Right atrium auricular region (tissue), 2 donors: ENCODE data around the gene SOCS6. TPM values are rescaled to one million over a fixed set of nuclear protein-coding genes. Genes with fewer than 3 reads are reported as not detected.

Source experiments
- DNase-seq: peaks from one replicate; pipeline ENCODE4 v3.0.0-alpha.2; 2019; ENCODE audit warnings: low spot score
- H3K27ac ChIP-seq, 2 donors: fragments of 200-600 bp; sonication (generic); 1 replicate in 1 of 2; 2 replicates in 1 of 2; pipeline ENCODE4 v1.5.1; 2016 to 2019
- H3K27me3 ChIP-seq, 2 donors: fragments of 200-600 bp; sonication (generic); one replicate each; pipeline versions ENCODE4 v1.5.1 to v1.6.0; 2017 to 2019
- H3K36me3 ChIP-seq: fragments of 200-600 bp; sonication (generic); one replicate; pipeline ENCODE4 v1.5.1; 2016
- H3K4me1 ChIP-seq, 2 donors: fragments of 200-600 bp; sonication (generic); one replicate each; pipeline versions ENCODE4 v1.5.1 to v1.6.0; 2017 to 2019
- H3K4me3 ChIP-seq, 2 donors: fragments of 200-600 bp; sonication (generic); 1 replicate in 1 of 2; 2 replicates in 1 of 2; pipeline ENCODE4 v1.5.1; 2017 to 2019; ENCODE audit warnings: mild to moderate bottlenecking in 1 of 2, moderate library complexity in 1 of 2
- H3K9me3 ChIP-seq, 2 donors: fragments of 200-600 bp; sonication (generic); one replicate each; pipeline ENCODE4 v1.5.1; 2019
- CTCF ChIP-seq, 2 donors: fragments of 200-600 bp; sonication (generic); IDR thresholded peaks; one replicate each; pipeline ENCODE4 v1.5.1; 2019; ENCODE audit warnings: antibody characterized with exemption in 2 of 2
- total RNA-seq, 2 donors: library from RNA; depleted of rRNA; stranded (reverse); fragments of >200 nt; gene quantifications; one replicate each; pipeline ENCODE4 v1.1.0, GENCODE V29; 2016

Gene SOCS6
- total RNA-seq, 2 donors from 2014 or later, result 16.2 to 18.7 TPM

- H3K27me3 ChIP-seq, result no peaks in the 10 kb centered on the region
- H3K36me3 ChIP-seq, result no peaks in the 10 kb centered on the region
- no peak overlapping the region for H3K27ac ChIP-seq
Measured at GRCh38 chr18:70310560-70311320, 21.9 kb downstream of the SOCS6 start.

GRCh38 chr18:70311726-70312125, 22.9 kb downstream of the SOCS6 start:
- H3K4me3 ChIP-seq, result no peak overlapping the region
- H3K27me3 ChIP-seq, result no peaks in the 10 kb centered on the region
- peaks cover 0 to 18% of the 10 kb centered on the region in 2 donors for H3K4me1 ChIP-seq
- TF ChIP-seq CTCF (IDR thresholded peaks at IDR 0.05), result no peak
- no peak overlapping the region for H3K27ac ChIP-seq
- no peak for DNase-seq
- no peaks in the 10 kb centered on the region for H3K9me3 ChIP-seq
- no peaks in the 10 kb centered on the region for H3K36me3 ChIP-seq

More at GRCh38 chr18:70310560-70311320, 21.9 kb downstream of the SOCS6 start:
- peaks cover 0 to 18% of the 10 kb centered on the region in 2 donors for H3K4me1 ChIP-seq
- DNase-seq, result no peak
- no peak for TF ChIP-seq CTCF (IDR thresholded peaks at IDR 0.05)
- H3K9me3 ChIP-seq, result no peaks in the 10 kb centered on the region
- no peak overlapping the region for H3K4me3 ChIP-seq

GRCh38 chr18:70313640-70314039, 24.8 kb downstream of the SOCS6 start:
- H3K4me3 ChIP-seq, result no peak overlapping the region
- H3K4me1 ChIP-seq, result peaks cover 0 to 18% of the 10 kb centered on the region in 2 donors
- no peaks in the 10 kb centered on the region for H3K9me3 ChIP-seq
- no peaks in the 10 kb centered on the region for H3K36me3 ChIP-seq
- DNase-seq, result no peak
- H3K27me3 ChIP-seq, result no peaks in the 10 kb centered on the region
- TF ChIP-seq CTCF (IDR thresholded peaks at IDR 0.05), result no peak
- no peak overlapping the region for H3K27ac ChIP-seq

- H3K4me3 ChIP-seq, result no peak overlapping the region
- DNase-seq, result no peak
Measured at GRCh38 chr18:70314151-70314782, 25.4 kb downstream of the SOCS6 start.

GRCh38 chr18:70319187-70319586, 30.3 kb downstream of the SOCS6 start:
- TF ChIP-seq CTCF (IDR thresholded peaks at IDR 0.05), result no peak
- Histone ChIP-seq H3K27ac (no peak overlapping the region), H3K4me1 (peaks cover 0 to 5% of the 10 kb centered on the region in 2 donors), H3K9me3 (no peaks in the 10 kb centered on the region), H3K27me3 (no peaks in the 10 kb centered on the region), H3K4me3 (no peak overlapping the region), H3K36me3 (no peaks in the 10 kb centered on the region)
- no peak for DNase-seq

More at GRCh38 chr18:70314151-70314782, 25.4 kb downstream of the SOCS6 start:
- Histone ChIP-seq H3K4me1 (peaks cover 0 to 18% of the 10 kb centered on the region in 2 donors), H3K9me3 (no peaks in the 10 kb centered on the region), H3K36me3 (no peaks in the 10 kb centered on the region), H3K27me3 (no peaks in the 10 kb centered on the region), H3K27ac (no peak overlapping the region)
- TF ChIP-seq CTCF (IDR thresholded peaks at IDR 0.05), result no peak
